Kidney (tissue), 14 donors: Measurements from ENCODE around the gene EPS8L1. TPM values are rescaled to one million over a fixed set of nuclear protein-coding genes. Genes with fewer than 3 reads are reported as not detected.
A peak's percentile ranks its signal among the peaks of the same experiment; 100 is the strongest.

Experiments used
- DNase-seq, 5 donors: peaks; one replicate each; pipeline ENCODE4 v3.0.0-alpha.2; 2013 to 2020
- FAIRE-seq: peaks from 2 replicates; lab custom pipeline; 2012; peaks lifted over from hg19 to GRCh38; lab: Jason Lieb, UNC
- H3K27ac ChIP-seq, 2 donors: one replicate each; pipeline ENCODE4 v1.7.0; 2013; ENCODE audit warnings: low read depth in 2 of 2, low read length in 2 of 2, inconsistent platforms in 1 of 2
- H3K27me3 ChIP-seq: one replicate; pipeline ENCODE4 v1.7.1; 2013; ENCODE audit warnings: low read length, inconsistent platforms; ENCODE audit not compliant: control insufficient read depth, insufficient read depth
- H3K36me3 ChIP-seq, 3 donors: one replicate each; pipeline versions ENCODE4 v1.7.0 to v1.7.1; 2013; ENCODE audit warnings: low read length in 3 of 3, control low read depth in 1 of 3, inconsistent platforms in 1 of 3; ENCODE audit not compliant: insufficient read depth in 3 of 3, control insufficient read depth in 2 of 3
- H3K4me1 ChIP-seq, 3 donors: one replicate each; pipeline versions ENCODE4 v1.7.0 to v1.7.1; 2013; ENCODE audit warnings: low read length in 3 of 3, inconsistent platforms in 1 of 3, low read depth in 1 of 3; ENCODE audit not compliant: control insufficient read depth in 2 of 3, insufficient read depth in 2 of 3
- H3K4me3 ChIP-seq, 3 donors: one replicate each; pipeline versions ENCODE4 v1.7.0 to v1.8.1; 2013; ENCODE audit warnings: low read length in 3 of 3, control low read depth in 1 of 3, inconsistent platforms in 1 of 3
- H3K9ac ChIP-seq, 3 donors: one replicate each; pipeline versions ENCODE4 v1.7.0 to v1.7.1; 2013; ENCODE audit warnings: low read length in 3 of 3, control low read depth in 1 of 3, inconsistent platforms in 1 of 3
- H3K9me3 ChIP-seq, 3 donors: one replicate each; pipeline versions ENCODE4 v1.7.0 to v1.7.1; 2013; ENCODE audit warnings: low read length in 3 of 3, control low read depth in 1 of 3, inconsistent platforms in 1 of 3; ENCODE audit not compliant: control insufficient read depth in 2 of 3, insufficient read depth in 1 of 3
- intact Hi-C: fragments of 100-400 bp; cut with DNase I; formaldehyde crosslinking; loops from one replicate; pipeline ENCODE4 v1.11.1; 2022
- polyA plus RNA-seq: library from polyadenylated mRNA; stranded (reverse); fragments of 350-450 nt; fragmentation: Illumina TruSeq; extraction: RNeasy Lipid Tissue Mini Kit (QIAGEN cat#74804); gene quantifications from one replicate; pipeline ENCODE4 v1.2.3, GENCODE V29; 2014; ENCODE audit warnings: low read depth, low replicate concordance; ENCODE audit not compliant: insufficient read depth
- total RNA-seq: library from RNA; stranded (reverse); fragmentation: NEBNext Ultra II Directional; extraction: Animal tissue kit (Norgen Biotek cat#: 25700); gene quantifications from one replicate; pipeline ENCODE4 v1.2.1, GENCODE V29; 2021
- TF ChIP-seq, protein P1 (sequence below): IDR thresholded peaks from 3 replicates; pipeline ENCODE4 v1.5.1; 2012; ENCODE audit warnings: mild to moderate bottlenecking, moderate library complexity, borderline replicate concordance; ENCODE audit not compliant: insufficient read depth; ENCODE audit errors: extremely low read depth
- donor health status: control.
- donor health status: control.
- donor health status: control.
- donor health status: control.
- donor health status: control.
- donor health status: DM: yes; HTN: yes; CAD: no.
- donor health status: Normal renal cell carcinoma (clear cell type).

EPS8L1 gene
- total and polyA plus RNA-seq, 2 donors from 2014 or later, result 45.4 to 95.0 TPM

DNA sequence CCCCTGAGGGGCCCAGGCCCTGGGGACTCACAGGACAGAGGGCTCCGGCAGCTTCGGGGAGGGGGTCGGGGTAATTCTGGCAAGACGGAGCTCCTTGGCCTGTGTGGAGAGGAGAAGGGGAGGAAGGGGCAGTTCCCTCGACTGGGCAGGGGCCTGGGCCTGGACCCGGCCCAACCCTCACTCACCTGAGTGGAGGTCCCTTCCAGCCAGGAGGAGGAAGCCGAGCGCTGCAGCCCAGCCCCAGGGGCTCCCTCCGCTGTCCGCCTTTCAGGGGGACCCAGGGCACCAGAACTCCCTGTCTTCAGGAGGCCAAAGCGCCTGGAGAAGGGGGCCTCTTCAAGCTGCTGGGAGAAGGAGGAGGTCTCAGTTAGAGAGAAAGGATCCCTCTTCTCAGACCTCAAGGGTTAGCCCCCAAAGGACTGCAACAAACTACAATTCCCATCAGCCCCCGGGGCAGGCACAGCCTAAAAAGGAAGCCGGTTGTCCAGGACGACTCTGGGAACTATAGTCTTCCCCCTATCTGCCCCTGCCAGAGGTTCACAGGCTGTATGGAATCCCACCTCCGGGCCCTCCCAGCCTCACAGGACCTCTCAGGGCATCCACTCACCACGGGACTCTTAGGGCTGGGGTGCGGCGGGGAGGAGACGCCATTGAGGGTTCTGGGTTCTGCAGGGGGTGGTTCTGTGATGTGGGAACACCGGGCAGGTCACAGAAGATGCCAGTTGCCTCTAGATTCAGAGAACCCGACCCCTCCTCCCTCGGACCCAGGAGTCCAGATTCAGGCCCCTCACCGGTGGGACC is 19.8 kb downstream of the EPS8L1 start:
- intact Hi-C loops, result no loop called here
- Histone ChIP-seq H3K27ac (no peak overlapping the region), H3K9ac (no peak overlapping the region), H3K27me3 (no peaks in the 10 kb centered on the region), H3K4me3 (no peak overlapping the region), H3K36me3 (peaks cover 0 to 12% (median 2%) of the 10 kb centered on the region in 3 donors), H3K9me3 (no peaks in the 10 kb centered on the region), H3K4me1 (no peaks in the 10 kb centered on the region)
- DNase-seq (no peak), FAIRE-seq (no peak)
- TF ChIP-seq, protein P1, sequence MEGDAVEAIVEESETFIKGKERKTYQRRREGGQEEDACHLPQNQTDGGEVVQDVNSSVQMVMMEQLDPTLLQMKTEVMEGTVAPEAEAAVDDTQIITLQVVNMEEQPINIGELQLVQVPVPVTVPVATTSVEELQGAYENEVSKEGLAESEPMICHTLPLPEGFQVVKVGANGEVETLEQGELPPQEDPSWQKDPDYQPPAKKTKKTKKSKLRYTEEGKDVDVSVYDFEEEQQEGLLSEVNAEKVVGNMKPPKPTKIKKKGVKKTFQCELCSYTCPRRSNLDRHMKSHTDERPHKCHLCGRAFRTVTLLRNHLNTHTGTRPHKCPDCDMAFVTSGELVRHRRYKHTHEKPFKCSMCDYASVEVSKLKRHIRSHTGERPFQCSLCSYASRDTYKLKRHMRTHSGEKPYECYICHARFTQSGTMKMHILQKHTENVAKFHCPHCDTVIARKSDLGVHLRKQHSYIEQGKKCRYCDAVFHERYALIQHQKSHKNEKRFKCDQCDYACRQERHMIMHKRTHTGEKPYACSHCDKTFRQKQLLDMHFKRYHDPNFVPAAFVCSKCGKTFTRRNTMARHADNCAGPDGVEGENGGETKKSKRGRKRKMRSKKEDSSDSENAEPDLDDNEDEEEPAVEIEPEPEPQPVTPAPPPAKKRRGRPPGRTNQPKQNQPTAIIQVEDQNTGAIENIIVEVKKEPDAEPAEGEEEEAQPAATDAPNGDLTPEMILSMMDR, result no peak

DNA sequence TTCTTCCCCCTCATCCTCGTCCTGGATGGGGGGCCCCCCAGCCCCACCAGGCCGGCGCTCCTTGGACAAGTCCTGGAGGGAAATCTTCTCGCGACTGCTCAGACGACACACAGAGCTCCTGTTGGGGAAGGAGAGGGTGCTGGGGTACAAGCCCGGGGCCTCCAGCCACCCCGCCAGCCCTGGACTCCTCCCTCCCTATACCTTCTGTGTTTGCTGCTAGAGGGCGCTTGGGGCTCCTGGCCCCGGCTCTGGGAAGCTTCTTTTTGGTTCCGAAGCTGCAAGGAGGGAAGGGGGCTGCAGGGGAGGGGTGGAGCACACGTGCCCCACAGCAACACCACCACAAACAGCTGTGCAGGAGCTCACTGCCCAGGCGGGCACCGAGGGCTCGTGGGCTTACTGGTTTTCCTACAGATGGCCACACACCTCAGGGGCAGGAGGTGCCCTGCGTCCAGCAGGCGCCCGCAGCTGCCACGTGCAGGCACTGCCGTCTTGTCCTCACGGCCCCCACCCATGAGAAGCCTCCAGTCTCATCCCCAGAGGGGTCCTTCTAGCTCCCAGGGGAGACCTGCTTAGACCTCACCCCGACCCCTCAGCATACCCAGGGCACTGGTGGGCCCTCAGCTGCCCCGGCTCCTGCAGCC is 20.5 kb downstream of the EPS8L1 start:
- Histone ChIP-seq H3K4me1 (no peaks in the 10 kb centered on the region), H3K4me3 (no peak overlapping the region), H3K9ac (no peak overlapping the region), H3K36me3 (peaks cover 0 to 12% (median 2%) of the 10 kb centered on the region in 3 donors), H3K27me3 (no peaks in the 10 kb centered on the region), H3K27ac (no peak overlapping the region), H3K9me3 (no peaks in the 10 kb centered on the region)
- DNase-seq (peak in 2 of 5 donors; percentile 39 to 43), FAIRE-seq (no peak)
- intact Hi-C loops, result no loop called here
- TF ChIP-seq, protein P1, result no peak

DNA sequence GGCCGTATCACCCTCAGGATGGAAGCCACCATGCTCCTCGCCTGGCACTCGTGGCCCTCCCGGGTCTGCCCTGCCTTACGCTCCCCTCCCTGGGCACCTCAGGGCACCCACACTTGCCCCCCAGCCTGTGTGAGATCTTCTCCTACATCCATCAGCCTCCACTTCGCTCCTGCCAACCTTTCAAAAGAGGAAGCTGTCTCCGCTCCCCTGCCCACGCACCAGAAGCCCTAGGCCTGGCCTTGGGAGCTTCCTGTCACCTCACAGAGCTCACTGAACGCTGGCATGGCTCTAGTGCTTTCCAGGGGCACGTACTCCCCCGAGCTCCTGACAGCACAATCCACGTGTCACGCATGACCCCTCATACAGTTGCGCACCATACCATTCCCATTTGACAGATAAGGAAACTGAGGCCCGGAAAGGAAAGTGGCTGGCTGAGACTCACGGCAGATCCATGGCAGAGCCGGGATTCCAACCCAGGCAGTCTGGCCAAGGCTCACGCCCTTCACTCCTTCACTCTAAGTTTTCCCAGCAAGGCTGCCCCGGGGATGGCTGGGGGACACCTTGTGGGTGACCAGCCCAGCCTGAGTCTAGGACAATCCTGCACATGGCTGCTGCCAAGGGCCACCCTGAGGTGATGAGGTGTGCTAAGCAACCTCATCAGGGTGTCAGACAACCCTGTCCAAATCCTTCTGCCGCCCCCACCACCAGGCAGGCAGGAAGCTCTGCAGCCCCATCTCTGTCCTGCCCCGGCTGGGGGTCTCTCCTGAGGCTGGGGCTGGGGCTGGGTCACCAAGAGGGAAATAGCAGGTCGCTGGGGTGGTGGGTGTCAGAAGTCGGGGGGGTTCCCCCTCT is 22.4 kb downstream of the EPS8L1 start:
- Histone ChIP-seq H3K4me1 (no peaks in the 10 kb centered on the region), H3K36me3 (peaks cover 1 to 13% (median 8%) of the 10 kb centered on the region in 3 donors), H3K9me3 (no peaks in the 10 kb centered on the region), H3K27ac (no peak overlapping the region), H3K9ac (no peak overlapping the region), H3K4me3 (no peak overlapping the region), H3K27me3 (no peaks in the 10 kb centered on the region)
- peak in 1 of 5 donors; percentile 39 for DNase-seq
- intact Hi-C loops, result no loop called here
- TF ChIP-seq, protein P1, result no peak
- FAIRE-seq, result no peak
